ENCODE data around the gene TP73. TPM values are rescaled to one million over a fixed set of nuclear protein-coding genes. Genes with fewer than 3 reads are reported as not detected.
A peak's percentile ranks its signal among the peaks of the same experiment; 100 is the strongest.

The TP73 gene
- total RNA-seq, 2 donors from 2014 or later: 0.26 to 13.5 TPM

DNA sequence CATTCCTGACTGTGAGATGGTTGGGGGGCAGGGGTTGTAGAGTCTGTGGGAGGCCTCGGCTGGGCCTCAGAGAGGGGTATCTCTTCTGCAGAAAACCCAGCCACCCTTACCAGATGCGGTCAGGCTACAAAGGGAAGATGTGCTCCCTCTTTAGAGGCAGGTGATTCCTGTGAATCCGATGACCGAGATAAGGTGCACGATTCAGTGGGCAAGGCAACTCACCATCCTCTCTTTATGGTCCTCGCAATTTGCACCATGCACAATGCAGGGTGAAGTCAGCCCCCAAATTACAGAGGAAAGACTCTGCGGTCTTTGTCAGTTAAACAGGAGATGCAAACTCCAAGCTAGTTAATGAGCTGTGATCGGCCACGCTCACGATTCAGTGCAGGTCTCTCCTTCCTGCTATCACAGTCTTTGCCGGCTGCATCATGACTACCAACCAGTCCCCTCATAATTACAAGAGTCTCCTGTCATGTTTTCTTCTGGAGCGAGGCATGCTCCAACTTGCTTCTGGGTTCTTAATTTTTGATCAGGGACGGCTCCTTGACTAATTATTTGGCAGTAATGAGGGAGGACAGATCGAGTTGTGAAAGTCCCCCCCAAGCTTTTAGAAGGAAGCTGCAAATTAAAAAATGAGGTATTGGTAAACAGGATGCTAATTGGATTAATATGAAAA is 12.5 kb downstream of the TP73 start:
- peaks cover 14% of the 10 kb centered on the region for H3K4me1 ChIP-seq
- ATAC-seq: no peak
- H3K27me3 ChIP-seq: no peaks in the 10 kb centered on the region
- H3K36me3 ChIP-seq (replicated peaks in 1 of 2; ENCODE audit: insufficient read depth in 1 of 2, low read depth in 2 of 2): no peaks in the 10 kb centered on the region
- no peak overlapping the region for H3K27ac ChIP-seq
- no peak for TF ChIP-seq POLR2A (IDR thresholded peaks at IDR 0.05)
- TF ChIP-seq, protein P1, sequence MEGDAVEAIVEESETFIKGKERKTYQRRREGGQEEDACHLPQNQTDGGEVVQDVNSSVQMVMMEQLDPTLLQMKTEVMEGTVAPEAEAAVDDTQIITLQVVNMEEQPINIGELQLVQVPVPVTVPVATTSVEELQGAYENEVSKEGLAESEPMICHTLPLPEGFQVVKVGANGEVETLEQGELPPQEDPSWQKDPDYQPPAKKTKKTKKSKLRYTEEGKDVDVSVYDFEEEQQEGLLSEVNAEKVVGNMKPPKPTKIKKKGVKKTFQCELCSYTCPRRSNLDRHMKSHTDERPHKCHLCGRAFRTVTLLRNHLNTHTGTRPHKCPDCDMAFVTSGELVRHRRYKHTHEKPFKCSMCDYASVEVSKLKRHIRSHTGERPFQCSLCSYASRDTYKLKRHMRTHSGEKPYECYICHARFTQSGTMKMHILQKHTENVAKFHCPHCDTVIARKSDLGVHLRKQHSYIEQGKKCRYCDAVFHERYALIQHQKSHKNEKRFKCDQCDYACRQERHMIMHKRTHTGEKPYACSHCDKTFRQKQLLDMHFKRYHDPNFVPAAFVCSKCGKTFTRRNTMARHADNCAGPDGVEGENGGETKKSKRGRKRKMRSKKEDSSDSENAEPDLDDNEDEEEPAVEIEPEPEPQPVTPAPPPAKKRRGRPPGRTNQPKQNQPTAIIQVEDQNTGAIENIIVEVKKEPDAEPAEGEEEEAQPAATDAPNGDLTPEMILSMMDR (IDR thresholded peaks at IDR 0.05): no peak
- intact Hi-C loops (cut with DNase I): no loop called here
- 84 to 88% methylated on average over 14 of the region's 14 CpGs for WGBS, 2 donors
- H3K4me3 ChIP-seq: no peak overlapping the region
- H3K9me3 ChIP-seq: no peaks in the 10 kb centered on the region
- DNase-seq: no peak

DNA sequence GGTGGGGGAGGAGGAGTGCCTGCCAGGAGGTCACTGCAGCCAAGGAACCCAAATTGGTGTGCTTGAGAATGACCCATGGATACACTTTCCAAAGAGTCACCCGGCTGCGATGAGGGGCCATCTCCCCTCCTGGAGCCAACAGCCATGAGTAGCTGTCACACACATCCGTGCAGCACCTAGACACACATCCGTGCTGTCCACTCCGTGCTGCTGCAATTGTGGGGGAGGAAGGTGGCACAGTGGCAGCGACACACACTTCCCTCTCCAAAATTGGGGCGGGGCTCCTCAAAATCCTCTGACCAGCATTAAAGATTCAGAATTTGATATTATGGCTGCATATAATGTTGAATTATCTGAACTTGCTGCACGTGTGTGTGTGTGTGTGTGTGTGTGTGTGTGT is 15.8 kb downstream of the TP73 start:
- WGBS, 2 donors: 71 to 79% methylated on average over 6 to 8 of the region's 8 CpGs
- DNase-seq: peak in 1 of 4 donors; percentile 8
- no peaks in the 10 kb centered on the region for H3K36me3 ChIP-seq (replicated peaks in 1 of 2; ENCODE audit: insufficient read depth in 1 of 2, low read depth in 2 of 2)
- TF ChIP-seq POLR2A (IDR thresholded peaks at IDR 0.05): no peak
- TF ChIP-seq, protein P1 (IDR thresholded peaks at IDR 0.05): no peak
- H3K9me3 ChIP-seq: no peaks in the 10 kb centered on the region
- ATAC-seq: no peak
- intact Hi-C loops (cut with DNase I): no loop called here
- peaks cover 23% of the 10 kb centered on the region for H3K4me1 ChIP-seq
- no peaks in the 10 kb centered on the region for H3K27me3 ChIP-seq
- no peak overlapping the region for H3K4me3 ChIP-seq
- H3K27ac ChIP-seq: no peak overlapping the region

DNA sequence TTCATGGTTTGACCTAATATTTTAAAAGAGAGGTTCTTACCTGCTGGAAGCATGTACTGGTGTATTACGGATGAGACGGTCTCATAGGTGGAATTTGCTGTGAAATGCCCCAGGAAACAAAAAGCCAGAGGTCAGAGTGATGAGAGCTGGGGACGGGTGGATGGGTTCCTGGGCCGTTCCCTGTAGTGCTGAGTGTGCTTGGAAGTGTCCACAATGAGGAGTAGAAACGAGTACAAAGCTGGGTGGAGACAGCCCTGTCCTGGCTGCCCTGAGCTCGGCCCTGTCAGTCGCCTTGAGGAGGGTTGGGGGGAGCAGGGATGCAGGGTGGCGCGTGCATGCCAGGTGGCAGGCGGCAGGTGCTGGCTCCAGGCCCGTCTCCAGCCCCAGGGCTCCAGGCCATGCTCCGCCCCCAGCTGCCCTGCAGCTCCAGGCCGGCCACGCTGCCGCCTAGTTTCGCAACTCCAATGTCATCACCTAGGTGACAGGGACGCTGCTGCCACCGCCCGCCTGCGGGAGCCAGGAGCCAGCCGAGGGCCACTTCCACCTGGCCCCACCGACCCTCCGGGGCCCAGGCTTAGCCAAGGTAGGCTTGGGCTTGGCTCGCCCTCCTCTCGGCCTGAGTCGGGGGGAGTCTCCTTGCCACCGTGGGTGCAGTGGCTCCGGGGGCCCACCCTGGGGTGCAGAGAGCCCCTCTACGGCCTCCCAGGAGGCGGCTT is 16.4 kb downstream of the TP73 start:
- Histone ChIP-seq H3K4me3 (no peak overlapping the region), H3K27me3 (no peaks in the 10 kb centered on the region), H3K9me3 (no peaks in the 10 kb centered on the region), H3K4me1 (peaks cover 23% of the 10 kb centered on the region), H3K36me3 (replicated peaks in 1 of 2; ENCODE audit: insufficient read depth in 1 of 2, low read depth in 2 of 2) (no peaks in the 10 kb centered on the region), H3K27ac (no peak overlapping the region)
- TF ChIP-seq POLR2A (IDR thresholded peaks at IDR 0.05): no peak
- TF ChIP-seq, protein P1 (IDR thresholded peaks at IDR 0.05): no peak
- DNase-seq (peak; percentile 96 to 98 (median 98)), ATAC-seq (peak; percentile 98)
- 12 to 14% methylated on average over 9 to 30 of the region's 30 CpGs for WGBS, 2 donors
- intact Hi-C loops (cut with DNase I): no loop called here

DNA sequence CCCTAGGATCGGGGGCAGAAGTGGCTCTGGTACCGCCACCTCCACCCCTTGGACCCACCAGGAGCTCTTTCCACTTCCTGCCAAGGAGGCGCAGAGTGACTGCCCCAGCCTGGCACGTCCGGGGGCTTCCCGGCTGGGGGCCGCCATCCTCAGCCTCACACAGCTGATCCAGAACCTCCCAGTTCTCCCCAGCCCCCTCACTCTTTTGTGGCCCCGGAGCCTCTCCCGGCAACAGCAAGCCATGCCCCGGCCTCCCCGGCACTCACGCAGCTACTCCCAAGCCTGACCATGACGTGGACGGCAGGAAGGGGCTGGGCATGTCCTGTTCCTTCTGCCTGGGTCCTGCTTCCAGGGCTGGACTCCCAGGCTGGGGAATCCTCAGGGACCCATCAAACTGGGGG is 17.1 kb downstream of the TP73 start:
- TF ChIP-seq, protein P1 (IDR thresholded peaks at IDR 0.05): no peak
- TF ChIP-seq POLR2A (IDR thresholded peaks at IDR 0.05): no peak
- WGBS, 2 donors: 28 to 58% methylated on average over 4 to 13 of the region's 14 CpGs
- DNase-seq (peak in 1 of 4 donors; percentile 12), ATAC-seq (no peak)
- Histone ChIP-seq H3K4me3 (no peak overlapping the region), H3K36me3 (replicated peaks in 1 of 2; ENCODE audit: insufficient read depth in 1 of 2, low read depth in 2 of 2) (no peaks in the 10 kb centered on the region), H3K27ac (no peak overlapping the region), H3K4me1 (peaks cover 29% of the 10 kb centered on the region), H3K27me3 (no peaks in the 10 kb centered on the region), H3K9me3 (no peaks in the 10 kb centered on the region)
- intact Hi-C loops (cut with DNase I): no loop called here
